ENCODE data around the gene AADAC.

- TF ChIP-seq, protein P1, sequence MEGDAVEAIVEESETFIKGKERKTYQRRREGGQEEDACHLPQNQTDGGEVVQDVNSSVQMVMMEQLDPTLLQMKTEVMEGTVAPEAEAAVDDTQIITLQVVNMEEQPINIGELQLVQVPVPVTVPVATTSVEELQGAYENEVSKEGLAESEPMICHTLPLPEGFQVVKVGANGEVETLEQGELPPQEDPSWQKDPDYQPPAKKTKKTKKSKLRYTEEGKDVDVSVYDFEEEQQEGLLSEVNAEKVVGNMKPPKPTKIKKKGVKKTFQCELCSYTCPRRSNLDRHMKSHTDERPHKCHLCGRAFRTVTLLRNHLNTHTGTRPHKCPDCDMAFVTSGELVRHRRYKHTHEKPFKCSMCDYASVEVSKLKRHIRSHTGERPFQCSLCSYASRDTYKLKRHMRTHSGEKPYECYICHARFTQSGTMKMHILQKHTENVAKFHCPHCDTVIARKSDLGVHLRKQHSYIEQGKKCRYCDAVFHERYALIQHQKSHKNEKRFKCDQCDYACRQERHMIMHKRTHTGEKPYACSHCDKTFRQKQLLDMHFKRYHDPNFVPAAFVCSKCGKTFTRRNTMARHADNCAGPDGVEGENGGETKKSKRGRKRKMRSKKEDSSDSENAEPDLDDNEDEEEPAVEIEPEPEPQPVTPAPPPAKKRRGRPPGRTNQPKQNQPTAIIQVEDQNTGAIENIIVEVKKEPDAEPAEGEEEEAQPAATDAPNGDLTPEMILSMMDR (conservative IDR thresholded peaks at IDR 0.05 in 1 of 2, IDR thresholded peaks at IDR 0.05 in 1 of 2; ENCODE audit: low read depth in 1 of 2, low read length in 2 of 2): no peak
- no peak for TF ChIP-seq EZH2 (IDR thresholded peaks at IDR 0.05; ENCODE audit: low read length, missing control alignments)
Measured at GRCh38 chr3:151772825-151773480, 41.0 kb upstream of the AADAC start.
